Activated CD8-positive, alpha-beta memory T cell treated with anti-CD3 and anti-CD28 coated beads for 24 hours (primary cell): ENCODE data around the gene PSMC3IP.
A peak's percentile ranks its signal among the peaks of the same experiment; 100 is the strongest.

ENCODE experiments used
- DNase-seq: peaks from one replicate; pipeline ENCODE4 v3.0.0-alpha.2; 2020

Gene PSMC3IP

DNA sequence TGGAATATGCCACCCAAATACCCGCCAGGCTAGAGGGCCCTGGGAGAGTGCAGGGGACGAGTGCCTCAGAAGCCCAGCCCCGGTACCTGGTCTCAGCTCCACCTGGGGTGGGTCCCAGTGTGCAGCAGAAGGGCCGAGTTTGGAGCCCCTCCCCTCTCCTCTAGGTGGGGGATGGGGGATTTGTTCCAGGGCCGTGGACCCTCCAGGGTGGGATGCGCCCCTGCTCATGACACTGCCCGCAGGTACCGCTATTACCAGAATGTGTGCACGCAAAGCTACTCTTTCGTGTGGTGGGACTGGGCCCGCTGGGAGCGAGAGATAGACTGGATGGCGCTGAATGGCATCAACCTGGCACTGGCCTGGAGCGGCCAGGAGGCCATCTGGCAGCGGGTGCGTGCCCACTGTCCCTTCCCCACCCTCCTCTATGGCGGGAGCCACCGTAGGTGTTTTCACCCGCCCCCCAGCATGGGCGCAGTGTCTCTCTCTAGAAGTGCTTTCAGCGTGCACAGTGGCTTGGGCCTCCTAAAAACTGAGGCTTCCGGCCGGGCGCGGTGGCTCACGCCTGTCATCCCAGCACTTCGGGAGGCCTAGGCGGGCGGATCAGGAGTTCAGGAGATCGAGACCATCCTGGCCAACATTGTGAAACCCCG lies 40.2 kb downstream of the PSMC3IP start:
- no peak for DNase-seq

DNA sequence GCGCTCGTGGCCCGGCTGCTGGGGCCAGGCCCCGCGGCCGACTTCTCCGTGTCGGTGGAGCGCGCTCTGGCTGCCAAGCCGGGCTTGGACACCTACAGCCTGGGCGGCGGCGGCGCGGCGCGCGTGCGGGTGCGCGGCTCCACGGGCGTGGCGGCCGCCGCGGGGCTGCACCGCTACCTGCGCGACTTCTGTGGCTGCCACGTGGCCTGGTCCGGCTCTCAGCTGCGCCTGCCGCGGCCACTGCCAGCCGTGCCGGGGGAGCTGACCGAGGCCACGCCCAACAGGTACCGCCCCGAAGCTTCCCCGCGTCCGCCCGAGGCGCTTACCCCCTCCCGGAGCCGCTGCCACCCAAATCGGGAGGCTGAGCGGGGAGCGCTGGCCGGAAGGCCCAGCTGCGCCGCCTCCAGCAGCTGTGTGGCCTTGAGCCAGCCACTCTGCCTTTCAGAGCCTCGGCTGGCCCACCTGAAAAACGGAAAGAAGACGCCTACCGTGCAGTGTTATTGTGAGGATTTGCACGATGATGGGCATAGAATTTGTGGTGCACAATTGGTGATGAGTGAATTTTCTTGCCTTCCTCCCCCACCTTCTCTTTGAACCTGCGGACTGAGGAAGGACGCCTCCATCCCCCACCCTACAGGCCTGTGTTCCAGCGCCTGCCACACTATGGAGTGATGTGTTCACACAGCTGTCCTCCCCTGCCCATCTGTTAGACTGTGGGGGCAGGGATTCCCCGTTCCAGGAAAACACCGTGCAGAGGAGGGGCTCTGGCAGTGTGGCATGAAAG lies 41.0 kb downstream of the PSMC3IP start:
- DNase-seq: peak; percentile 89

DNA sequence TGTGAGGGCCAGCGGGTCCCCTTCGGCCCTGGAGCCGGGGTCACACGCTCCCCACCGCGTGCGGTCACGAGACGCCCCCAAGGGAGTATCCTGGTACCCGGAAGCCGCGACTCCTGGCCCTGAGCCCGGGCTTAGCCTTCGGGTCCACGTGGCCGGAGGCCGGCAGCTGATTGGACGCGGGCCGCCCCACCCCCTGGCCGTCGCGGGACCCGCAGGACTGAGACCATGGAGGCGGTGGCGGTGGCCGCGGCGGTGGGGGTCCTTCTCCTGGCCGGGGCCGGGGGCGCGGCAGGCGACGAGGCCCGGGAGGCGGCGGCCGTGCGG lies 41.5 kb downstream of the PSMC3IP start, which contains the start of gene NAGLU:
NAGLU (plus strand) TSS at position 194 of the 324 bp plus-strand sequence; CDS start at position 226, 32 bp downstream.
- DNase-seq: peak; percentile 95

DNA sequence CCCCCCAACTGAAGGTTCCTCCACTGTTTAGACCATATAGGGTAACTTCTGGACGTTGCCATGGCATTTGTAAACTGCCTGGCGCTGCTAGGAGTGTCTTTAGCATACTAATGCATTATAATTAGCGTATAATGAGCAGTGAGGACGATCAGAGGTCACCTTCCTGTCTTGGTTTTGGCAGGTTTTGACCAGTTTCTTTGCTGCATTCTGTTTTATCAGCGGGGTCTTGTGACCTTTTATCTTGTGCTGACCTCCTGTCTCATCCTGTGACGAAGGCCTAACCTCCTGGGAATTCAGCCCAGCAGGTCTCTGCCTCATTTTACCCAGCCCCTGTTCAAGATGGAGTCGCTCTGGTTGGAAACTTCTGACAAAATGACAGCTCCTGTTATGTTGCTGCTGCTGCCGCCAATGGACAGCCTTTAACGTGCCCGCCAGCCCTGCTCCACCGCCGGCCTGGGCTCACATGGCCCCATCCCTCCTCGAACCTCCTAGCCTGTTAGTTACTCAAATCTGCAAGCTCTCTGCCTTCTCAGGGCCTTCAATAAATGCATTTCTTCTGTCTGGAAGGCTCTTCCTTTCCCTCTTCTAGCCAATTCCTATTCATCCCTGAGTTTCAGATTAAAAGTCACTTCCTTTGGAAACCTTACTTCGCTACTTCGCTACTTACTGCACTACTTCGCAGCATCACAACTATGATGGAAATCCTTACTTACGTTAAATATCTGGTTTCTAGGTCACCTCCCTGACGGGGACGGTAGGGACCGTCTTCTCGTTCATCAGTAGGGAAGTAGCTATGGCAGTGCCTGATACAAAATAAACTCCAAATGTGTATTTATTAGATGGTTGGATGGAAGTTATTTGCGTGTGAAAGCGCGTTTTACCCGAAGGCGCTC lies 42.1 kb downstream of the PSMC3IP start:
- DNase-seq: no peak

DNA sequence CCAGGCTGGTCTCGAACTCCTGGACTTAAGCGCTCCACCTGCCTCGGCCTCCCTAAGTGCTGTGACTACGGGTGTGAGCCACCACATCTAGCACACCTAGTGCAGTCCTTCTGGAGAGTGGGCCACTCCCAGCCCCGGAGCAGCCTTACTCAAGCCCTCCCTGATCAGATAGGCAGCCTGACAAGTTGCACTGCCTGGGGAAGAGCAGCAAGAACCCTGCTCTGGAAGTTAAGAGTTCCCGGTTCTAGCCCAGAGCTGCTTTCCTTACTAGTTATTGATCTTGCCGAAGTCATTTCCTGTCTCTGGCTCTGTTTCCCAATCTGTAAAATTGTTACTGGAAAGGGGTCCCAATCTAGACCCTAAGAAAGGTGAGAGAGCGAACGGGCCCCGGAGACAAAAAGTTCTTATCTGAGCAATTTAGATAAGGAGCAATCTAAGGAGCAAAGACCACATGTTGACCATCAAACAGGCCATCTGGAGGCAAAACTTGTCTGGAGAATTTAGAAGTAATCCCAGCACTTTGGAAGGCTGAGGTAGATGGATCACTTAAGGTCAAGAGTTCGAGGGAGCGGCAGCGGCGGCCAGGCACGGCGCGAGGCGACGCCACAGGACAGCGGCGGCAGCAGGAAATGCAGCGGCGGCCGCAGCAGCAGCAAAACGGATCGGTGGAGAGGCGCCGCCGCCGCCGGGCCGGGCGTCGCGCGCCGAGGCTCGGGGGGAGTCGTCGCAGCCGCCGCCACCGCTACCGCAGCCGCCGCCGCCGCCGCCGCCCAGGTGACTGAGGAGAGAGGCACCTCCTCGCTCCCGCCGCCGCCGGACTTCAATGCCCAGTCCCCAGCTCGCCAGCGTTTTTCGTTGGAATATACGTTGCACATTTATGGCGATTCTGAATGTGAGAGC lies 45.8 kb downstream of the PSMC3IP start:
- DNase-seq: peak; percentile 78

DNA sequence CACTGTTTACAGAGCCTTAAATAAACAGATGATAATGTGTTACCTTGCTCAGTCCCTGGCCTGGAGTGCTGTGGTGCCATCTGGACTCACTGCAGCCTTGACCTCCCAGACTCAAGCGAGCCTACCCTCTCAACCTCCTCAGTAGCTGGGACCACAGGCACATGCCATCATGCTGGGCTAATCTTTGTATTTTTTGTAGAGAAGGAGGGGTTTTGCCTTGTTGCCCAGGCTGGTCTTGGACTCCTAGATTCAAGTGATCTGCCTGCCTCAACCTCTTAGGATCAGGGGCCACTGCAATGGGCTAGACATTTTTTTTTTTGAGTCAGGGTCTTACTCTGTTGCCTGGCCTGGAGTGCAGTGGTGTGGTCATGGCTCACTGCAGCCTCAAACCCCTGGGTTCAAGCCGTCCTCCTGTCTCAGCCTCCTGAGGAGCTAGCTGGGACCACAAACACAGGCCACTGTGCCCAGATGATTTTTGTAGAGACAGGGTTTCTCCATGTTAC lies 46.5 kb downstream of the PSMC3IP start:
- DNase-seq: no peak

DNA sequence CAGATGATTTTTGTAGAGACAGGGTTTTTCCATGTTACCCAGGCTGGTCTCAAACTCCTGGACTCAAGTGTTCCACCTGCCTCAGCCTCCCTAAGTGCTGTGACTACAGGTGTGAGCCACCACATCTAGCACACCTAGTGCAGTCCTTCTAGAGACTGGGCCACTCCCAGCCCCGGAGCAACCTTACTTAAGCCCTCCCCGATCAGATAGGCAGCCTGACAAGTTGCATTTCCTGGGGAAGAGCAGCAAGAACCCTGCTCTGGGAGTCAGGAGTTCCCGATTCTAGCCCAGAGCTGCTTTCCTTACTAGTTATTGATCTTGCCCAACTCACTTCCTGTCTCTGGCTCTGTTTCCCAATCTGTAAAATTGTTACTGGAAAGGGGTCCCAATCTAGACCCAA lies 48.5 kb downstream of the PSMC3IP start:
- DNase-seq: no peak

DNA sequence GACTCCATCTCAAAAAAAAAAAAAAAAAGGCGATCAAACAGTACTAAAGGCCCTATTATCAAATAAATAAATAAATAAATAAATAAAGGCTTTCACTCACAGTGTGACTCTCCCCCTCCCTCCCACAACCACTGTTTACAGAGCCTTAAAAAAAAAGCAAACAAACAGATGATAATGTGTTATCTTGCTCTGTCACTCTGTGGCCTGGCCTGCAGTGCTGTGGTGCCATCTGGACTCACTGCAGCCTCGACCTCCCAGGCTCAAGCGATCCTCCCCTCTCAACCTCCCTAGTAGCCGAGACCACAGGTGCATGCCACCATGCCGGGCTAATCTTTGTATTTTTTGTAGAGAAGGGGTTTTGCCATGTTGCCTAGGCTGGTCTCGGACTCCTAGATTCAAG lies 49.6 kb downstream of the PSMC3IP start:
- DNase-seq: no peak

DNA sequence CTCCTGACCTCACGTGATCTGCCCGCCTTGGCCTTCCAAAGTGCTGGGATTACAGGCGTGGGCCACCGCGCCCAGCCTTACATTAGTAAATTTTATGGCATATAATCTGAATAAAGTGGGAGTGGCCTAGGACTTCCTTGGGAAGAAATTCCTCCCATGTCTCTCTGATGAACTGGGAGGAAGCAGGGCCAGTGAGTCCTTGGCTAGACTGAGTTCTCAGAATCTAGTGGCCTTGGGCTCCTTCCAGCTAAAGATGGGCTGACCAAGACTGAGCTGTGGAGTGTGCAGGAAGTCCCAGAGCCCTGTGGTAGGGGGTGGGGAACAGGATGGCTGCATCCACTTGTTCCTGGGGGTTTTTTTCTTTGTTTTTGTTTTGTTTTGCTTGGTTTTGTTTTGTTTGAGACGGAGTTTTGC lies 51.5 kb downstream of the PSMC3IP start:
- no peak for DNase-seq

DNA sequence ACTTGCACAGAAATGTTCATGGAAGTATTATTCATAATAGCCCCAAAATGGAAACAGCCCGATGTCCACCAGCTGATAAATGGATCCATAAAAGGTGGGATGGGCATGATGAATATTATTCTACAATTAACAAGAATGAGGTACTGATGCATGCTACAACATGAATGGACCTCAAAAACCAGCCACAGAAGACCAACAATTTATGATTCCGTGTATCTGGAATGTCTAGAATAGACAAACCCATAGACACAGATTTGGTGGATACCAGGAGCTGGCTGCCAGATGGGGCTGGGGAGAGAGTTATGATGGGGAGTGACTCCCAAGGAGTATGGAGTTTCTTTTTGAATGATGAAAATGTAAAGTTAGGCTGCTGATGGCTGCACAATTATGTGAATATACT lies 52.3 kb downstream of the PSMC3IP start:
- no peak for DNase-seq

DNA sequence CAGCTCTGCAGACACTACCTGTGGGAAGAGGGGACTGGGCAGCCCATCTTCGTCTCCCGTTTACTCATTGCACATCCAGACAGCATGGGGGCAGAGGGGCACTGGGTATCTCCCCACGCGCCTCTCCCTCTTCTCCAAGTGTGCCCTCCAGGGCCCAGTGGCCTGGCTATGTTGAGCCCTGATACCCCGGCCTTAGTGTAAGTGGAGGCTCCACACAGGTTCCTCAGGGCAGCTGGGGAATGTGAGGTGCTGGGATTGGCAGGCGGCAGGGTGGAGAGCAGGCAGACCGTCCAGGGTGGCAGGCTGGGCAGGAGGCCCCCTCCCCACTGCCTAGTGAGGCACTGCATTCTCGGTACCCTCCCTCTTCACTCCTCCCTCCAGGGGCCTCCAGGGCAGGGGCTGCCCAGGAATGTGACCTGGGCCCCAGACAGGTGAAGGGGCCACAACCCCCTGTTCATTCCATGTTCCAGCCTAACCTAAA lies 54.7 kb downstream of the PSMC3IP start:
- DNase-seq: no peak
